Common myeloid progenitor, CD34-positive (primary cell): ENCODE data around the gene MS4A6A. TPM values are rescaled to one million over a fixed set of nuclear protein-coding genes. Genes with fewer than 3 reads are reported as not detected.

Experiments
- CTCF ChIA-PET: fragments of 350-600 bp; sonication (Branson Sonifier 250); formaldehyde crosslinking; loops from one replicate; lab custom pipeline; 2021; ENCODE audit warnings: antibody characterized with exemption; lab: Charles Lee
- POLR2A ChIA-PET: fragments of 350-600 bp; sonication (Branson Sonifier 250); formaldehyde crosslinking; loops from one replicate; lab custom pipeline; 2021; ENCODE audit warnings: antibody characterized with exemption; lab: Charles Lee
- DNase-seq, 3 donors: peaks; one replicate each; pipeline versions ENCODE4 v3.0.0 to v3.0.0-alpha.2; 2013
- H3K27ac ChIP-seq, 2 experiments: 1 replicate in 1 of 2; 2 replicates in 1 of 2; pipeline ENCODE4 v1.7.0; 2013; ENCODE audit warnings: inconsistent platforms in 2 of 2, low read length in 2 of 2, mild to moderate bottlenecking in 2 of 2, low read depth in 1 of 2, moderate library complexity in 1 of 2; ENCODE audit not compliant: severe bottlenecking in 2 of 2, insufficient read depth in 1 of 2, poor library complexity in 1 of 2
- H3K27me3 ChIP-seq, 5 experiments: replicated peaks in 2 of 5; 1 replicate in 3 of 5; 2 replicates in 2 of 5; pipeline versions ENCODE4 v1.6.1 to v1.7.0; 2013; ENCODE audit warnings: low read length in 4 of 5, mild to moderate bottlenecking in 2 of 5, moderate library complexity in 2 of 5, inconsistent platforms in 1 of 5; ENCODE audit not compliant: insufficient read depth in 5 of 5, control insufficient read depth in 4 of 5
- H3K36me3 ChIP-seq, 4 experiments: 1 replicate in 2 of 4; 2 replicates in 2 of 4; pipeline versions ENCODE4 v1.6.1 to v1.7.0; 2013; ENCODE audit warnings: low read length in 3 of 4, control low read depth in 1 of 4, mild to moderate bottlenecking in 1 of 4; ENCODE audit not compliant: control insufficient read depth in 4 of 4, insufficient read depth in 4 of 4
- H3K4me1 ChIP-seq, 4 experiments: 1 replicate in 3 of 4; 2 replicates in 1 of 4; pipeline versions ENCODE4 v1.6.1 to v1.7.1; 2013; ENCODE audit warnings: low read length in 3 of 4, mild to moderate bottlenecking in 3 of 4, control low read depth in 1 of 4, inconsistent platforms in 1 of 4, moderate library complexity in 1 of 4; ENCODE audit not compliant: control insufficient read depth in 4 of 4, insufficient read depth in 4 of 4; ENCODE audit errors: control extremely low read depth in 1 of 4
- H3K4me3 ChIP-seq, 7 experiments: 1 replicate in 4 of 7; 2 replicates in 3 of 7; pipeline versions ENCODE4 v1.5.1 to v1.7.0; 2013; ENCODE audit warnings: mild to moderate bottlenecking in 7 of 7, low read length in 6 of 7, moderate library complexity in 6 of 7, inconsistent platforms in 2 of 7, low read depth in 2 of 7, control low read depth in 1 of 7; ENCODE audit not compliant: insufficient read depth in 4 of 7, control insufficient read depth in 1 of 7; ENCODE audit errors: extremely low read depth in 1 of 7
- H3K9me3 ChIP-seq, 5 experiments: 1 replicate in 4 of 5; 2 replicates in 1 of 5; pipeline versions ENCODE4 v1.6.1 to v1.7.1; 2013; ENCODE audit warnings: low read length in 4 of 5, mild to moderate bottlenecking in 2 of 5, inconsistent platforms in 1 of 5, low read depth in 1 of 5, moderate library complexity in 1 of 5; ENCODE audit not compliant: control insufficient read depth in 4 of 5, insufficient read depth in 2 of 5; ENCODE audit errors: control extremely low read depth in 1 of 5
- WGBS: methylation state at CpG from one replicate; pipeline ENCODE4 v1.1.5; 2013; ENCODE audit not compliant: insufficient coverage; 5-methylcytosine and 5-hydroxymethylcytosine counted together
- polyA plus RNA-seq: library from polyadenylated mRNA; unstranded; fragments of 120-200 nt; gene quantifications from one replicate; pipeline ENCODE4 v1.2.1, GENCODE V29; 2013

MS4A6A gene
- 8.8 TPM for polyA plus RNA-seq

DNA sequence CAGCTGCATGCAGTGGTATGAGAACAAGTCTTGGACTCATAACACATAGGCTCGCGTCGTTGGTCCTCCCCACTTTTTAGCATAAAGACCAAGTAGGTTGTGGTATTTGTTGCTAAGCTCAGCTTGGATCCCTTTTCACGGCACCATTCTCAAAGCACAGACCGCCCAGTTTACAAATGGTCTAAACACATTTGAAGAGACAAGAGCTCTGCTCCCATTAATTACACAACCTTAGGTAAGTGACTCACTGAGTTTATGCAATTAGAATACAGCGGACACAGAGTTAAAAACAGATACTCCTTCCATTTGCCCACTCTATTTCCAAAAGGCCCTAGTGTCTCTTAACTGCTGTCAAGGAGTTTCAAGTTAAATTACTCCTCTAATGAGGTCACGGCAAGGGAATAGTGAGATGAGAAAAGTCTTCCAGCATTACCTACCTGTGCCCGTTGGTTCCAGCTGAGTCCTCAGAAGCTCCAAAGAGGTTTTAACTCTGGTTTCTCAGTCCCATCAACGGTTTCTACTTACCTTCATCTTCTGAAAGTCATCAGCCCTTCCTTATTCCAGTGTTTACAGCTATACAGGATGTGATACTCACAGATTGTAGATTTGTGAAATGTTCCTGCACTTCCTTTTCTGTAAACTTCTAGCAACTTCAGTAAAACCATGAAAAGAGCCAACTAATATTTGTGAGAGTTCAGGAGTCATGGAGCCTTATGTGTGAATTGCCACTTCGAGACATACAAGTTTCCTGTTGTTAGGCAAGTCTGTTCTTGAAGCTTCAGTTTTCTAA is at the start of gene MS4A6A:
Gene MS4A6A, minus strand, starts transcription at position 543 of the 790 bp plus-strand sequence. CDS start 1,356 bp downstream, outside the sequence.
- POLR2A ChIA-PET: no interaction called here
- H3K27ac ChIP-seq: no peak within 1 kb of the TSS
- peaks cover 0 to 8% (median 3%) of the 10 kb centered on the region in 5 experiments for H3K9me3 ChIP-seq

DNA sequence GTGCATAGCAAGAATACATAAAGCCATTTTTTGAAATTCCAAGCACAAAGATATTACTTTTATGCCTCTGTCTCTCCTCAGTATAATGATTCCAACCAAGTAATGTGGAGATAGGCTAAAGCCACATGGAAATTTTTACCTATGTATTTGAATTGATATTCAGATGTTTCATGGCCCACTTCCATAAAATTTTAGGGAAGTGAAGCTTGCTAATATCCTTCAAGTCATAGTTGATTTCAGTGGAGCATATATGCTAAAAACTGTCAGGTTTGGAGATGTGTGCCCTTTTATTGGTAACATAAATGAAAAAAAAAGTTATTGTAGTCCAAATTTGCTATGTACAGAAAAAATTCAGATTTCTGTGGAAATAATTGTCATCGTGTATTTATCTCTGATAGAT is 47.8 kb upstream of the MS4A6A start:
- Histone ChIP-seq H3K27me3 (no peaks in the 10 kb centered on the region), H3K27ac (no peak overlapping the region), H3K4me1 (no peaks in the 10 kb centered on the region), H3K36me3 (no peaks in the 10 kb centered on the region), H3K9me3 (peaks cover 0 to 3% (median 0%) of the 10 kb centered on the region in 5 experiments), H3K4me3 (no peak overlapping the region)
- WGBS: no CpG with 5 or more reads among the region's 1 CpG
- POLR2A ChIA-PET: no interaction called here
- CTCF ChIA-PET: interaction anchor here (1.0 kb wide), 1 partner anchor 137 kb away, joined by 3 read pairs; no protein-coding TSS in a partner anchor
- no peak for DNase-seq

More for the DNA sequence above, at the start of gene MS4A6A:
- peaks cover 0 to 20% (median 4%) of the 10 kb centered on the region in 5 experiments for H3K27me3 ChIP-seq
- H3K4me3 ChIP-seq: peak within 1 kb of the TSS in 3 of 7 experiments; percentile 0 to 26 (median 10)
- 72% methylated on average over 9 of the region's 10 CpGs for WGBS
- peaks cover 7 to 25% (median 19%) of the 10 kb centered on the region in 4 experiments for H3K4me1 ChIP-seq
- CTCF ChIA-PET: interaction anchor here (0.8 to 6.9 kb wide), 4 partner anchors 8 to 78 kb away, joined by 3 to 32 read pairs (median 4); no protein-coding TSS in a partner anchor
- H3K36me3 ChIP-seq: peaks cover 0 to 2% (median 0%) of the 10 kb centered on the region in 4 experiments
- DNase-seq: peak in 2 of 3 donors; percentile 30 to 35

DNA sequence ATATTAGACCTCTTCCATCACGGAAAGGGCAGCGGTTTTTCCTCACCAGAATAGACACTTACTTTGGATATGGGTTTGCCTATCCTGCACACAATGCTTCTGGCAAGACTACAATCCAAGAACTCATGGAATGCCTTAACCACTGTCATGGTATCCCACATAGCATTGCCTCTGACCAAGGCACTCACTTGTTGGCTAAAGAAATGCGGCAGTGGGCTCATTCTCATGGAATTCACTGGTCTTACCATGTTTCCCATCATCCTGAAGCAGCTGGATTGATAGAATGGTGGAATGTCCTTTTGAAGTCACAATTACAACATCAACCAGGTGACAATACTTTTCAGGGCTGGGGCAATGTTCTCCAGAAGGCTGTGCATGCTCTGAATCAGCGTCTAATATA is 39.3 kb upstream of the MS4A6A start:
- no peaks in the 10 kb centered on the region for H3K27me3 ChIP-seq
- no peaks in the 10 kb centered on the region for H3K36me3 ChIP-seq
- WGBS: 100% methylated on average over 2 of the region's 4 CpGs
- peaks cover 0 to 3% (median 0%) of the 10 kb centered on the region in 5 experiments for H3K9me3 ChIP-seq
- no peak overlapping the region for H3K27ac ChIP-seq
- no peaks in the 10 kb centered on the region for H3K4me1 ChIP-seq
- POLR2A ChIA-PET: no interaction called here
- DNase-seq: no peak
- CTCF ChIA-PET: interaction anchor here (0.6 kb wide), 1 partner anchor 183 kb away, joined by 3 read pairs; no protein-coding TSS in a partner anchor
- no peak overlapping the region for H3K4me3 ChIP-seq

DNA sequence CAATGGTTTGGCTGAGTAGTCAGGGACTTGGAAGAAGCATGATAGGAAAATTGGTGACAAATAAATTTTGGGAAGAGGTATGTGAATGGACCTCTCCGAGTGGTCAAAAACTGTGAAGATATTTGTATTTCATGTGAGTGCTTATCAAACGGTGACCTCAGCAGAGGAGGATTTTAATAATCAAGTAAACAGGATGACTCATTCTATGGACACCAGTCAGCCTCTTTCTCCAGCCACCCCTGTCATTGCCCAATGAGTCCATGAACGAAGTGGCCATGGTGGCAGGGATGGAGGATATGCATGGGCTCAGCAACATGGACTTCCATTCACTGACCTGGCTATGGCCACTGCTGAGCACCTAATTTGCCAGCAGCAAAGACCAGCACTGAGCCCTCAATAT is 38.8 kb upstream of the MS4A6A start:
- DNase-seq: no peak
- POLR2A ChIA-PET: no interaction called here
- CTCF ChIA-PET: no interaction called here
- WGBS: 100% methylated on average over 3 of the region's 3 CpGs
- H3K4me1 ChIP-seq: no peaks in the 10 kb centered on the region
- H3K36me3 ChIP-seq: no peaks in the 10 kb centered on the region
- peaks cover 0 to 3% (median 0%) of the 10 kb centered on the region in 5 experiments for H3K9me3 ChIP-seq
- no peak overlapping the region for H3K27ac ChIP-seq
- no peak overlapping the region for H3K4me3 ChIP-seq
- no peaks in the 10 kb centered on the region for H3K27me3 ChIP-seq

- ChIA-PET CTCF (no interaction called here), POLR2A (no interaction called here)
- no peaks in the 10 kb centered on the region for H3K4me1 ChIP-seq
- 82% methylated on average over 3 of the region's 3 CpGs for WGBS
- no peaks in the 10 kb centered on the region for H3K27me3 ChIP-seq
- no peak overlapping the region for H3K27ac ChIP-seq
- no peak for DNase-seq
- H3K9me3 ChIP-seq: peaks cover 0 to 3% (median 0%) of the 10 kb centered on the region in 5 experiments
- no peaks in the 10 kb centered on the region for H3K36me3 ChIP-seq
- H3K4me3 ChIP-seq: no peak overlapping the region
These were observed 38.3 kb upstream of the MS4A6A start for GRCh38 chr11:60221181-60221580.

DNA sequence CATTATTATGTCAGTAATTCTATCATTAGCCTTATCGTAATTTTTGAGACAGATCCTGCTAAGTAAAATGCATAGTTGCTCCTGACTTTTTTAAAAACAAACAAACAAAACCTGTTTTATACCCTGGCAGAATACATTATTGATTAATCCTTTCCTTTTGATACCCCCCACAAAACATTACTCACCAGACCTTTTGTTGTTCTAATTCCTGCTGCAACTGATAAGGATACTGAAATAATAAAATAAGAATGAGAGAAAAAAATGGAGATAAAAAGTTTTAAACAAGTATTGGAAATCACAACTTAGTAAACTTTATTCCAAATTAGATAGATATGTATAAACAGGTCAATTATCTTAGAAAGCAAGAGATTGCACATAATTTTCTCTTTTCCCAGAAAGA is 31.5 kb upstream of the MS4A6A start:
- H3K9me3 ChIP-seq: no peaks in the 10 kb centered on the region
- POLR2A ChIA-PET: no interaction called here
- no peaks in the 10 kb centered on the region for H3K4me1 ChIP-seq
- no peak overlapping the region for H3K27ac ChIP-seq
- 100% methylated on average over 1 of the region's 1 CpG for WGBS
- no peaks in the 10 kb centered on the region for H3K27me3 ChIP-seq
- DNase-seq: no peak
- CTCF ChIA-PET: no interaction called here
- H3K4me3 ChIP-seq: no peak overlapping the region
- no peaks in the 10 kb centered on the region for H3K36me3 ChIP-seq

DNA sequence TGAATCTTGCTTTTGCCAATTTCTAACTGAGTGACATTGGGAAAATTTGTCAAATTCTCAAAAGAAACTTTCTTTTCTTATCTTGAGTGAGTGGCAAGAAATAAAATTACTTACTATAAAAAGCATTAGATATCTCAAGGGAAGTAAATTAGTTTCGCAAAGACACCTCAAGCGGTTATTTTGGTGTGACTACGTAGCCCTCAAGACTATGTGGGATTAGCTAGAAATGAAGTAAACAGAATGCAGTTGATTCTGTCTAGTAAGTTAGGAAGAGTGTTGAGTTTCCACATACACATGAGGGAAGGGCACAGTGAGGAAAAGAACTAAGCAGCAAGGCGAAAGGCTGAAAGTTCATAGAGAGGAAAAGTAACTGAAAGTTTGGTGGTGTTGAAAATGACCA is 28.3 kb upstream of the MS4A6A start:
- Histone ChIP-seq H3K4me1 (no peaks in the 10 kb centered on the region), H3K27me3 (no peaks in the 10 kb centered on the region), H3K36me3 (no peaks in the 10 kb centered on the region), H3K9me3 (peaks cover 0 to 1% (median 0%) of the 10 kb centered on the region in 5 experiments), H3K4me3 (no peak overlapping the region), H3K27ac (no peak overlapping the region)
- DNase-seq: no peak
- ChIA-PET CTCF (no interaction called here), POLR2A (no interaction called here)
- 93% methylated on average over 4 of the region's 4 CpGs for WGBS
